ENCODE data around the gene SLC30A5. TPM values are rescaled to one million over a fixed set of nuclear protein-coding genes. Genes with fewer than 3 reads are reported as not detected.
"Not testable (repeated sequence)": the region's sequence is repeated elsewhere in the genome, so short reads cannot be mapped to it uniquely, and the experiment has no call there.

The SLC30A5 gene
- total RNA-seq, 4 donors from 2014 or later, result 58.2 to 109 (median 89.3) TPM

GRCh38 chr5:69103521-69103920 is 9.7 kb downstream of the SLC30A5 start:
- Histone ChIP-seq H3K4me1 (no peaks in the 10 kb centered on the region), H3K9me3 (no peaks in the 10 kb centered on the region), H3K27ac (no peak overlapping the region), H3K36me3 (no peaks in the 10 kb centered on the region), H3K27me3 (no peaks in the 10 kb centered on the region), H3K4me3 (no peak overlapping the region)
- no peak for TF ChIP-seq POLR2A (IDR thresholded peaks at IDR 0.05)
- intact Hi-C loops (cut with DNase I; ENCODE audit: low total_unique reads), result no loop called here
- DNase-seq, result no peak

DNA sequence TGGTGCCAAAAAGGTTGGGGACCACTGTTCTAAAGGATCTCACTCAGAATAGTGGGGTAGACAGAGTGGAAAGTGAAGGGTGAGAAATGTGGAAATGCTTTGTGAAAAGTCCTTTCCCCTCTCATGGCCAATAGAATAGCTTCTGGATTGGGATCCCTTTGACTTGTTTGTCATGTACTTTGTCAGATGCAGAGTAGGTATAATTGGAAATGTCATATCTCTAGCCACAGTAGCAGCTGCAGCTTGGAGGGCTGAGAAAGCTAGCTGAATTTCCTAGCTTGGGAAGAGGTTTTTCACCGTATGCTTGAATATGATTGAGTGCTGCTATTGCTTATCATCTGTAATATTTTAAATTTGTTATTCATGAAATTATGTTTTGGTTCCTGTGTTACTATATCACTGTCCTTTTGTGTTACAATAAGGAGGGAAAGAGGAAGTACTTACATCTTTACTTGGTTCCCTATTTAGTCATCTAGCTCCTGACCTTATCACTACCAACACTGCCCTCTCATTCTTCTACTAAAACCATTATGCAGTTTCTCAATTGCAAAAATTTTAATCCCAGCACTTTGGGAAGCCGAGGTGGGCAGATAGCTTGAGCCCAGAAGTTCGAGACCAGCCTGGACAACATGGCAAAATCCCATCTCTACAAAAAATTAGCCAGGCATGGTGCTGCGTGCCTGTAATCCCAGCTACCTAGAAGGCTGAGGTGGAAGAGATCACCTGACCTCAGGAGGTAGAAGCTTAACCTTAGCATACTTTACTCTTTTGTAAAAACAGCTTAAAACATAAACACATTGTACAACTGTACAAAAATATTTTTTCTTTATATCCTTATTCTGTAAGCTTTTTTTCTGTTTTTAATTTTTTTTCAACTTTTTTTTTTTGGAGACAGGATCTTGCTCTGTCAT is 12.4 kb downstream of the SLC30A5 start:
- DNase-seq, result no peak
- intact Hi-C loops (cut with DNase I; ENCODE audit: low total_unique reads), result no loop called here
- no peaks in the 10 kb centered on the region for H3K27me3 ChIP-seq
- no peaks in the 10 kb centered on the region for H3K9me3 ChIP-seq
- no peaks in the 10 kb centered on the region for H3K4me1 ChIP-seq
- H3K4me3 ChIP-seq, result no peak overlapping the region
- H3K36me3 ChIP-seq, result no peaks in the 10 kb centered on the region
- no peak for TF ChIP-seq CTCF (IDR thresholded peaks at IDR 0.05)
- TF ChIP-seq POLR2A (IDR thresholded peaks at IDR 0.05), result no peak
- no peak overlapping the region for H3K27ac ChIP-seq

DNA sequence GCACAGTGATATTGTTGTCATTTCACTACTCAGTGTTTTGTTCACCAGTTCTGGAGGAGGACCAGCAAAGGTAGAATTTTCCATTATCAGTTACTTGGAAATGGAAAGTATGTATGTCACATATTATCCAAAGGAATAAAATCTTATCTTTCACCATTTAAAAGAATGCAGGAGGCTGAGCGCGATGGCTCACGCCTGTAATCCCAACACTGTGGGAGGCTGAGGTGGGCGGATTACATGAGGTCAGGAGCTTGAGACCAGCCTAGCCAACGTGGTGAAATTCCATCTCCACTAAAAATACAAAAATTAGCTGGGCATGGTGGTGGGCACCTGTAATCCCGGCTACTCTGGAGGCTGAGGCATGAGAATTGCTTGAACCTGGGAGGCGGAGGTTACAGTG is 14.6 kb downstream of the SLC30A5 start:
- H3K27ac ChIP-seq; H3K27me3 ChIP-seq; H3K36me3 ChIP-seq; intact Hi-C loops (cut with DNase I; ENCODE audit: low total_unique reads); H3K4me3 ChIP-seq; H3K9me3 ChIP-seq; H3K4me1 ChIP-seq; DNase-seq: not testable (repeated sequence)

GRCh38 chr5:69113851-69114250 is 20.0 kb downstream of the SLC30A5 start:
- H3K36me3 ChIP-seq, result no peaks in the 10 kb centered on the region
- TF ChIP-seq POLR2A (IDR thresholded peaks at IDR 0.05), result no peak
- no peak for TF ChIP-seq CTCF (IDR thresholded peaks at IDR 0.05)
- intact Hi-C loops (cut with DNase I; ENCODE audit: low total_unique reads), result no loop called here
- no peaks in the 10 kb centered on the region for H3K9me3 ChIP-seq
- H3K27me3 ChIP-seq, result no peaks in the 10 kb centered on the region
- H3K4me1 ChIP-seq, result no peaks in the 10 kb centered on the region
- H3K27ac ChIP-seq, result no peak overlapping the region
- DNase-seq, result no peak
- no peak overlapping the region for H3K4me3 ChIP-seq

- no peak for DNase-seq
- Histone ChIP-seq H3K27me3 (no peaks in the 10 kb centered on the region), H3K36me3 (no peaks in the 10 kb centered on the region), H3K9me3 (no peaks in the 10 kb centered on the region), H3K4me1 (no peaks in the 10 kb centered on the region), H3K27ac (no peak overlapping the region), H3K4me3 (no peak overlapping the region)
- no peak for TF ChIP-seq CTCF (IDR thresholded peaks at IDR 0.05)
- intact Hi-C loops (cut with DNase I; ENCODE audit: low total_unique reads), result no loop called here
Observed at GRCh38 chr5:69115526-69115925, 21.7 kb downstream of the SLC30A5 start.

- Histone ChIP-seq H3K36me3 (no peaks in the 10 kb centered on the region), H3K9me3 (no peaks in the 10 kb centered on the region), H3K4me1 (no peaks in the 10 kb centered on the region), H3K4me3 (no peak overlapping the region), H3K27ac (no peak overlapping the region), H3K27me3 (no peaks in the 10 kb centered on the region)
- intact Hi-C loops (cut with DNase I; ENCODE audit: low total_unique reads), result no loop called here
- TF ChIP-seq CTCF (IDR thresholded peaks at IDR 0.05) (no peak), POLR2A (IDR thresholded peaks at IDR 0.05) (no peak)
- no peak for DNase-seq
Observed at GRCh38 chr5:69129413-69129812, 35.6 kb downstream of the SLC30A5 start.
